HG02763 (cell line): ENCODE results near the gene UPK1B.
A peak's percentile ranks its signal among the peaks of the same experiment; 100 is the strongest.

ENCODE experiments used
- ATAC-seq: cut with Tn5 transposase; IDR thresholded peaks from one replicate; pipeline ENCODE4 v1.9.1; 2021; ENCODE audit warnings: mild to moderate bottlenecking, moderate library complexity; ENCODE audit not compliant: unreplicated experiment

The UPK1B gene

DNA sequence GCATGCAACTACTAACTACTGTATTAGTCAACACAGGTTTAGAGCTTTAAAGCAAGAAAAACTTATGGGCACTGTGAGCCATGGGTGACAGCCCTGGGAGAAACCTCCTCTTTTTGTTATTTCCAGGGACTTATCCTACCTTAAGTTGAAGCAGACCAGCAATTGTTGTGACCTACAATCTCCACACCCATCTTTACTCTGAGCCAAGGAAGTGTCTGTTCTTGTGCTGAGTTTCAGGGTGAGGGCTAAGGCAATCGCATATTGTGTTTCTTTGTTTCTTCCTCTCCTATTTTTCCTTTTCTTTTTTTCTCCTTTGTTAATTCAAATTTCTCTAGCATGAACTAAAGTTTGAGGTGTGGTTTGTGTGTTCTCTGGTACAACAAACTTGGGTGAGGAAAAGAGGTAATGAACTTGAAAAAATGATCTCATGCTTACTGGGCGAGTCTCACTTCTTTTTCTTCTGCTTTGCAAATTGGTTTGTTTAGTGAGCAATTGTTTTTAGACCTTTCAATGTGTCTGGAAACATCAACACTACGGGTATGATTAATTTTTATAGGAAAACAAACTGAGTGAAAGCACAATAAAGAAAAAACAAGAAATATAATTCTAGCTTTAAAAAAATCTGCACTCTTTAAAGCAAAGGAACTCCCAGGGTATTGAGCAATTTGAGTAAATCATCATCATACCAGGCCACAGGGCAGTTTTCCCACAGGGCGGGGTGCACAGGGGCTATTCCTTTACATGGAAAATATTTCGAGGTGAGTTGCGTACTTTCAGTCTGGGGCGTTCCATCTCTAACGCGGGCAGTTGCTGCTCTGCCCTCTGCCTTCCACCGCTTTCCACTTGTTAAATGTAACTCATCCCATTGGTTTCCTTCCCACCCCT, 2.7 kb downstream of the UPK1B start:
- no peak for ATAC-seq

DNA sequence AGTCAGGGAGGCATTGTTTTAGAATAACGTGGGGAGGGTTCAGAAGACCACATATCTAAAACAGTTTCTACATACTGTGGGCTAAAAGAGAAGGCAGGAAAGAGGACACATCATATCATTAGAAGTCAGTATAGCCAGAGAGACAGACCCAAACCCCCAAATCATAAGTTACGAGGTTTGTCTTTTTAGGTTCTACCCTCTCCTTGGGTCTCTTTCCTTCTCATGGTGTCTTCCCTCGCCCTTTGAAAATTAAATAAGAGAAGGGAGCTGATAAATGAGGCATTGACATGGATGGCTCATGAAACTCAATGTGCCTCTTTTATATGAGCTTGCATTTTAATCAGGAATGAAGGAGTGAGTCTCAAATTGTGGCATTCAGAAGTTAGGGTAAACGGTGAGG, 3.4 kb downstream of the UPK1B start:
- no peak for ATAC-seq

DNA sequence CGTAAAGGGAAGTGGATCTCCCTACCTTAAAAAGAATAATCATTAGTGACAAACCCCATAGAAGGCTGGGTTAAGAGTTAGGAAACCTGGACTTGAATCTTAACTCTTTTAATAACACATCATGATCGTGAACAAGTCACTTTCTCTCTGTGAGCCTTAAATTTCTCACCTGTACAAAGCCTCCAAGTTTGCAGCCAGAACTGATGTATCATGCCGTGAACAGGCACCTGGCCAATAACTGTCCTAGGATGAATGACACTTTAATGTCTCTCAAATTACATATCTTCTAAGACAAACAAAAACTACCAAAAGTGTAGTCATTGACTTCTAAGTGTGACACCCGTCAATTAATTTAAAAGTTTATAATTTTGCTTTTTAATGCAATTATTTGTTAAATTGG, 3.9 kb downstream of the UPK1B start:
- no peak for ATAC-seq

- ATAC-seq = no peak
These were observed 8.4 kb downstream of the UPK1B start for GRCh38 chr3:119181765-119182164.

DNA sequence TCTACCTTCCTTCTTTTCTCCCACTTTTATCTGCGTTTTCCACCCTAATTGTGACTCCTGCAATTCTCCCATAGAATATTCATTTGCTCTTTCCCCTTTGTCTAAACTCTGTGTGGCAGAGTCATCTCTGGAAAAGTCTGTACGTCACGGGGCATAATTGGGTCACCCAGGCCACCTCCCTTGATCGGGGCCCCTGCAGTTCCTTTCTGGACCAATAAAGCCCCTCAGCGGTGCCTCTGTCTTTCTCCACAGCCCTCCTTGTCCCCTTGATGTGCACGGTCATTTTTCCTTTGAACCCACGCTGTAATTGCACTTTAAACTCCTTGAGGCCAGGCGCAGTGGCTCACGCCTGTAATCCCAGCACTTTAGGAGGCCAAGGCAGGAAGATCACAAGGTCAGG, 10.7 kb downstream of the UPK1B start:
- no peak for ATAC-seq

- ATAC-seq = no peak
These were observed 11.6 kb downstream of the UPK1B start for GRCh38 chr3:119184796-119185570.

DNA sequence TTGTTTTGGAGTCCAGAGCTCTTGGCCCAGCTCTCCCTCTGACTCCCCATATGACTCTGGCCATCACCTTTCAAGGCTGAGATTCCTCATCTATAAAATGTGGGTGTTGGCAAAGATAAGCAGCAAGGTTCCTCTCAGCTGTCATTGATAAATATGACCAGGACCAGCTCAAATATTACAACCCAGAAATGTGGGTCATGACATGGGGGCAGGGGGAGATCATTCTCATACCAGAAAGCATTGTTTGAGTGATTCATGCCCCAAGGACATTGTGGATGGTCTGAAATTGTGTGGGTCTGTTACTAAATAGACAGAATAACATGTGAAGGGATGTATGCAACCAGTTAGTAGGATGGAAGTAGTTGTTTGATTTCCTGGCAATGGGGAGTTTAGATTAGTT, 13.9 kb downstream of the UPK1B start:
- ATAC-seq = no peak

- no peak for ATAC-seq
These were observed 18.4 kb downstream of the UPK1B start for GRCh38 chr3:119191800-119192199.

GRCh38 chr3:119194237-119195150, 21.1 kb downstream of the UPK1B start:
- no peak for ATAC-seq

GRCh38 chr3:119195151-119195476, 21.7 kb downstream of the UPK1B start:
- ATAC-seq = no peak

- no peak for ATAC-seq
These were observed 22.5 kb downstream of the UPK1B start for GRCh38 chr3:119195911-119196310.

DNA sequence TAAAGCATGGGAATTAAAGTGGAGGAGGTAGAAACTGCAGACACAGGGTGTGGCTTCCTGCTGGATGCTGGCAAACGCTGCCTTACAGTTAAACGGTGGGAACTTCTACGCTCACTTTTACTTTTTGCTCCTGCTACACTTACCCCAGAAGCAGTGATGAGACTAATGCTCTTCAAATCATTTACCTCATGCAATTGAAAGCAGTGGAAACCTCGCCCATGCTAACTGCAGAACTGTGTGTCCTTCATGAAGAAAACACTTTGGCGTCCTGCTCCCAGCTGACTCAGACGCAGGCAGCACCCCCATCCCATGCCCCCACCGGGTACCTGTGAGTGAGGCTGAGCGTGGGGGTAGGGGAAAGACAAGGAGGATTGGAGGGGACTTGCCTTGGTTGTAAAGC, 31.8 kb downstream of the UPK1B start:
- no peak for ATAC-seq

- no peak for ATAC-seq
These were observed 32.3 kb downstream of the UPK1B start for GRCh38 chr3:119205685-119206084.

DNA sequence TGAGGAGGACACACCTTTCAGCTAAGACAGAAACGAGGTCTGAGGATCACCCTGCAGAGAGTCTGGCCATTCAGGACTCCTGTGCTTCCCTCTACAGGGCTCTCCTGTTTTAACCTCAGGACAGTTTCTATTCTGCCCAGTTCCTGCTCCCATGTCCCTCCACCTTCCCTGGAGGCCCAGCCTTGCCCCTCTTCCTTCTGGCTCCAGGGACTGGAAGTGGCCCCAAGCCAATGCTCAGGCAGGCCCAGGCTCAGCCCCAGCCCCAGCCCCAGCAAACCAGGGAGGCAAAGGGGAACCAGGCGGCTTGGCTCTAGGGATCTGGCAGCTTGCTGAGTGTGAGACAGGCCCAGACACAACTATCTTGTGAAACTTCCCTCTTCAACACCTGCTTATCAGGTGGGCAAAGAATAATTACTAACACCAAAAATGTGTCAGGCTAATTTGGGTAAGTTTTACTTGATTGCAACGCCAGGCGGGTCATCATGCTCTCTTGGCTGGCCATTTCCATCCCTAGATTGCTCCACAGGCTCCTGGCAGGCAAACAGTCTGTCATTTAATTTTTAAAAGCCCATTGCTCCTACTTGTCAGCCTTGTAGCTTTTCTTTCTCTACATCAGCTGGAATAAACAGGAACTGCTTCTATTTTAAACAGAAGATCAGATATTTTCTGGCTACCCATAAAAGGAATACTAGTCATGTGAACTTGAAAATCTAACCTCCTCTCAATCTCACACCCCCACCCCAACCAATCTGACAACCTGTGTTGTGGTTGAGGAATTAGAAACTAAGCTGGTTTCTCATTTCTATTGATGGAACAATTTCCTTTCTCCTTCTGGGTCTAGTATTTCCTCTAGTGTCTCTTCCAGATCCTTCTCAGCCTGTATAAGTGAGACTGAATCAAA, 33.5 kb downstream of the UPK1B start:
- no peak for ATAC-seq

GRCh38 chr3:119207512-119207875, 34.1 kb downstream of the UPK1B start:
- no peak for ATAC-seq

DNA sequence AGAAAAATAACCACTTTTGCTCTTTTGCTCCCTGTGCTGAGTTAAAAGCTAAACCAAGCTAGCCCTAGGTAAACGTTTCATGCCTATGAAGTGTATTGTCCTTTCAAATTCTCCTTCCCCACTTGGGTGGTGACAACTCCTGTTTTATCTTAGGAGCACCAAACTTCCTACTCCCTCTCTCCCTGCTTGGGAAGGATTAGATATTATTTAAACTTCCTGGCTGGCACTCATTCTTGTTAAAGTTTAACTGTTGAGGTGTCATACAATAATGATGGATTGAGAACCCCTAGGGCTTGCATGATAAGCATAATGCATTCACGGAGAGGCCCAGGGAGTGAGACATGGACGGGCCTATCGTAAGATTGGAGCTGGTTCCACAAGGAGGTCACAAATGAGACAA, 37.8 kb downstream of the UPK1B start:
- no peak for ATAC-seq

- no peak for ATAC-seq
These were observed 38.4 kb downstream of the UPK1B start for GRCh38 chr3:119211803-119212202.

DNA sequence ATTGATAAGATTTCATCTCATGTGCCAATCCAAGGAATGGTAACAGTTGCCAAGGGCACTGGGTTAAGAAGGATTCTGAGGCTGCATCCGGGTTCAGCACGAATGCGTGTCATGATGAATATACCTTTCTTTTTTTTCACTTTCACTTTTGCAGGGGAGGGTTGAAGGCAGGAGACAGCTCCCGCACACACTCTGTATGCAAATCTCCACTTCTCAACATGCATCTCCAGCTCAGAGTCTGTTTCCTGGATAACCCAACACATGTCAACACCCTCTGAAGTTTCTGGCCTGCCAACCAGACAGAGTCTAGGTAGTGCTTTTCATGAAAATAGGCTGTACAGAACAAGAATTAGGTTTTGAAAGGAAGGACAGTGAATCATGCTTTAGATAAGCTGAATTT, 45.7 kb downstream of the UPK1B start:
- ATAC-seq = peak; percentile 93

DNA sequence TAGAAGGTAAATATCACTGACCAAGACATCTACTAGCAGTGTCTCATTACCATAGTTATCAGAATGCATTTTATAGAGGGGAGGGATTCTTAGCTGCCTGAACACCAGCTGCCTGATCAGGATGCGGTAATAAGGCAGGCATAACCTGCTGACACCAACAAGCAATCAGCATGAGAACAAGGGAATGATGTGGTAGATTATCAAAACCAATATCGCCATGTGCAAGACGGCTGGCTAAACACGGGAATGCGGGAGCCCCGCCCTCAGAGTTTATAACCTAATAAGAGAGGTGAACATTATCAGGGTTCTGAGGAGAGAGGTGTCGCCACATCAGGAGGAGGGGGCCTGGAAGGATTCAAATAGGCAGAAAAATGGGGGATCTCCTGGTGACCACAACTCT, 46.8 kb downstream of the UPK1B start:
- ATAC-seq = no peak

DNA sequence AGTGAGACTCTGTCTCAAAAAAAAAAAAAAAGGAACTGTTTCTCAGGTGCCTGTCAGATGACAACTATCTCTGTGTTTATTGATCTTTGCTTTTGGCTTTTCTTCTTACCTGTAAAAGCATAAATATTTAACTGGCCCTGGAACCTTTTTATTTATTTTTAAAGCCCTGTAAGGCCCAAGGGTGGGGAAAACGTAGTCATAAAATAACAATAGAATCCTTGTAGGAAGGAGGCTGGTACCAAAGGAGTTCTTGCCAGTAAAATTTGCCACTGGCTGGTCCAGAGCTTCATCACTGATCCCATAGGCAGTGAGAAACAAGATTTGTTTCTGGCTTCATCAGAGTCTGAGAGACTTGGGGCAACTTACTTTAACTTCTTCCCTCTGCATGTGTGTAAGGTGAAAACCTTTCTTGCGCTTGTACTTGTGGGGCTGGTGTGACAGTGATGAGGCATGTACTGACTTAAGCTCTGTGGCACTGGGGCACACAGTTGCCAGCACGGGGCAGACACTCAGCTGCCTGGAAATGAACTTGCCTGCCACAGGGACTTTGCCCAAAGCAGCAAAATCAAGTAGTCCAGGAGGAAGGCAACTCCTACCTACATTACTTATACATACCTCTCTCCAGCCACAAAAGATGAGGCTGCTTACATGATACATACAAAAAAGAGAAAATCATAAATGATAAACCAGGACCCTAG, 47.7 kb downstream of the UPK1B start:
- ATAC-seq = no peak
